ENCODE measurements around the gene HLA-DRA.

GRCh38 chr6:32475392-32476206 lies 35.9 kb downstream of the HLA-DRA start:
- TF ChIP-seq CTCF (conservative IDR thresholded peaks at IDR 0.05 in 1 of 2, IDR thresholded peaks at IDR 0.05 in 1 of 2; ENCODE audit: extremely low read depth in 1 of 2, insufficient read depth in 1 of 2, low read depth in 1 of 2, low read length in 2 of 2): no peak
- TF ChIP-seq EZH2 (IDR thresholded peaks at IDR 0.05; ENCODE audit: borderline replicate concordance, low read length): no peak
